A549 (cell line): Measurements from ENCODE around the gene FAN1. TPM values are rescaled to one million over a fixed set of nuclear protein-coding genes. Genes with fewer than 3 reads are reported as not detected.

Experiments used
- ATAC-seq, 2 experiments: fragments of 200-7000 bp in 1 of 2; fragments of >200 bp in 1 of 2; cut with Nextera tagmentation in 1 of 2; cut with Tn5 transposase in 1 of 2; 3 replicates each; pipeline versions ENCODE4 v1.8.0 to v1.9.1; 2018 to 2020; ENCODE audit warnings: mild to moderate bottlenecking in 1 of 2, moderate library complexity in 1 of 2
- CTCF ChIA-PET: fragments of 300-600 bp; sonication (Branson Sonifier 250); formaldehyde crosslinking; extraction: SDS; loops from one replicate; lab custom pipeline; 2021; ENCODE audit warnings: antibody characterized with exemption, inconsistent platforms; lab: Yijun Ruan, JAX
- POLR2A ChIA-PET: fragments of 350-600 bp; formaldehyde crosslinking; extraction: SDS; loops from one replicate; lab custom pipeline; 2021; ENCODE audit warnings: antibody characterized with exemption, inconsistent platforms; lab: Yijun Ruan, JAX
- DNase-seq, 2 experiments: peaks; one replicate each; pipeline versions ENCODE4 v3.0.0 to v3.0.0-alpha.2; 2011 to 2016; ENCODE audit warnings: low read depth in 1 of 2, low spot score in 1 of 2
- FAIRE-seq: peaks from 2 replicates; lab custom pipeline; 2011; peaks lifted over from hg19 to GRCh38; lab: Jason Lieb, UNC
- H3K27ac ChIP-seq, 2 experiments: fragments of >200 bp; sonication (Bioruptor Twin); formaldehyde crosslinking; 3 replicates each; pipeline ENCODE4 v1.5.1; 2016 to 2017
- H3K4me1 ChIP-seq: fragments of >200 bp; sonication (Bioruptor Twin); formaldehyde crosslinking; 3 replicates; pipeline ENCODE4 v1.6.1; 2016
- H3K4me2 ChIP-seq: fragments of >200 bp; sonication (Bioruptor Twin); formaldehyde crosslinking; 3 replicates; pipeline ENCODE4 v1.6.1; 2016
- H3K4me3 ChIP-seq: fragments of >200 bp; sonication (Bioruptor Twin); formaldehyde crosslinking; 3 replicates; pipeline ENCODE4 v1.5.1; 2016
- H3K9me3 ChIP-seq: fragments of >200 bp; sonication (Bioruptor Twin); formaldehyde crosslinking; 3 replicates; pipeline ENCODE4 v1.6.1; 2016
- CBX8 ChIP-seq: fragments of 200-600 bp; sonication (generic); IDR thresholded peaks from 2 replicates; pipeline ENCODE4 v1.6.1; 2016
- CEBPB ChIP-seq, 2 experiments: fragments of >200 bp in 1 of 2; sonication (Bioruptor Twin) in 1 of 2; formaldehyde crosslinking in 1 of 2; IDR thresholded peaks; 2 replicates each; pipeline ENCODE4 v1.6.1; 2012 to 2016
- CHD4 ChIP-seq: fragments of 200-600 bp; sonication (generic); IDR thresholded peaks from 2 replicates; pipeline ENCODE4 v1.6.1; 2016; ENCODE audit warnings: antibody characterized with exemption, mild to moderate bottlenecking, borderline replicate concordance
- ESRRA ChIP-seq: fragments of 150-350 bp; IDR thresholded peaks from 2 replicates; pipeline ENCODE4 v1.6.1; 2014; ENCODE audit warnings: mild to moderate bottlenecking, low read length, borderline replicate concordance
- HDAC2 ChIP-seq: fragments of 200-600 bp; sonication (generic); IDR thresholded peaks from 2 replicates; pipeline ENCODE4 v1.6.1; 2016
- HOXA7 ChIP-seq: fragments of 250-450 bp; sonication (Bioruptor Pico); IDR thresholded peaks from 2 replicates; pipeline ENCODE4 v1.5.0; 2020; ENCODE audit warnings: mild to moderate bottlenecking, moderate library complexity
- HOXB13 ChIP-seq: fragments of 250-450 bp; sonication (Bioruptor Pico); IDR thresholded peaks from 2 replicates; pipeline ENCODE4 v1.5.0; 2020; ENCODE audit warnings: low read depth, mild to moderate bottlenecking, moderate library complexity
- HOXB5 ChIP-seq: fragments of 250-450 bp; sonication (Bioruptor Pico); IDR thresholded peaks from 2 replicates; pipeline ENCODE4 v1.5.0; 2020; ENCODE audit warnings: mild to moderate bottlenecking, moderate library complexity
- JUNB ChIP-seq: fragments of >200 bp; sonication (Bioruptor Twin); formaldehyde crosslinking; IDR thresholded peaks from 2 replicates; pipeline ENCODE4 v1.6.1; 2016
- KDM1A ChIP-seq: fragments of 200-600 bp; sonication (generic); IDR thresholded peaks from 2 replicates; pipeline ENCODE4 v1.6.1; 2016; ENCODE audit warnings: low read depth, mild to moderate bottlenecking
- NPAS2 ChIP-seq: fragments of 250-450 bp; sonication (Bioruptor Pico); IDR thresholded peaks from 2 replicates; pipeline ENCODE4 v1.8.0; 2022; ENCODE audit warnings: mild to moderate bottlenecking, moderate library complexity, borderline replicate concordance
- PHF8 ChIP-seq: fragments of 200-600 bp; sonication (generic); IDR thresholded peaks from 2 replicates; pipeline ENCODE4 v1.6.1; 2016; ENCODE audit warnings: low read depth, mild to moderate bottlenecking, antibody characterized with exemption, moderate library complexity, borderline replicate concordance
- POLR2AphosphoS2 ChIP-seq: conservative IDR thresholded peaks from 2 replicates; pipeline ENCODE4 v1.6.1; 2012; ENCODE audit warnings: low read length, improper control_type of control experiment, inconsistent platforms
- RAD21 ChIP-seq, 2 experiments: fragments of >200 bp in 1 of 2; sonication (Bioruptor Twin) in 1 of 2; formaldehyde crosslinking in 1 of 2; IDR thresholded peaks in 1 of 2; conservative IDR thresholded peaks in 1 of 2; 2 replicates in 1 of 2; 3 replicates in 1 of 2; pipeline ENCODE4 v1.6.1; 2012 to 2018; ENCODE audit warnings: inconsistent platforms in 1 of 2
- RARB ChIP-seq: fragments of 250-450 bp; sonication (Bioruptor Pico); IDR thresholded peaks from 2 replicates; pipeline ENCODE4 v1.8.0; 2021; ENCODE audit warnings: mild to moderate bottlenecking, moderate library complexity
- RCOR1 ChIP-seq: fragments of 150-350 bp; IDR thresholded peaks from 2 replicates; pipeline ENCODE4 v1.6.1; 2014; ENCODE audit warnings: antibody characterized with exemption, low read length, low read depth
- RNF2 ChIP-seq: fragments of 200-600 bp; sonication (generic); IDR thresholded peaks from 2 replicates; pipeline ENCODE4 v1.6.1; 2016; ENCODE audit warnings: low read depth, mild to moderate bottlenecking, antibody characterized with exemption, moderate library complexity, borderline replicate concordance
- ZC3H11A ChIP-seq: fragments of 450-650 bp; IDR thresholded peaks from 2 replicates; pipeline ENCODE4 v1.6.1; 2014; ENCODE audit warnings: antibody characterized with exemption, mild to moderate bottlenecking
- ZFP36 ChIP-seq: fragments of 450-650 bp; IDR thresholded peaks from 2 replicates; pipeline ENCODE4 v1.6.1; 2014; ENCODE audit warnings: borderline replicate concordance; ENCODE audit not compliant: partially characterized antibody
- WGBS: methylation state at CpG from one replicate; pipeline ENCODE4 v1.1.6; 2017; ENCODE audit errors: missing lambda C conversion rate; 5-methylcytosine and 5-hydroxymethylcytosine counted together
- polyA plus RNA-seq, 4 experiments: library from polyadenylated mRNA; depleted of rRNA in 3 of 4; stranded (reverse); fragments of >200 nt; fragmentation: RNase III in 1 of 4; extraction: RNeasy Plus Mini Kit Qiagen cat#74134 plus additional on column Dnase treatment in 1 of 4; gene quantifications; 2 replicates in 3 of 4; 3 replicates in 1 of 4; pipeline ENCODE4 v1.2.3, GENCODE V29; 2011 to 2017
- TF ChIP-seq, protein P1 (sequence below): fragments of 250-450 bp; sonication (Bioruptor Pico); IDR thresholded peaks from 2 replicates; pipeline ENCODE4 v1.5.0; 2020; ENCODE audit warnings: low read depth, mild to moderate bottlenecking, moderate library complexity
- TF ChIP-seq, protein P2 (sequence below): fragments of 450-650 bp; IDR thresholded peaks from 2 replicates; pipeline ENCODE4 v1.6.1; 2014; ENCODE audit warnings: antibody characterized with exemption
- TF ChIP-seq, protein P3 (sequence below): fragments of 250-450 bp; sonication (Bioruptor Pico); IDR thresholded peaks from 2 replicates; pipeline ENCODE4 v1.5.0; 2021; ENCODE audit warnings: mild to moderate bottlenecking, moderate library complexity, borderline replicate concordance
- TF ChIP-seq, protein P4 (sequence below): IDR thresholded peaks from 2 replicates; pipeline ENCODE4 v1.6.1; 2012
- TF ChIP-seq, protein P5 (sequence below): fragments of >200 bp; sonication (Bioruptor Twin); formaldehyde crosslinking; IDR thresholded peaks from 2 replicates; pipeline ENCODE4 v1.6.1; 2016

The FAN1 gene
- polyA plus RNA-seq, 2 of the 4 experiments (the other 2 are of a cell fraction) = 17.4 to 22.1 TPM

DNA sequence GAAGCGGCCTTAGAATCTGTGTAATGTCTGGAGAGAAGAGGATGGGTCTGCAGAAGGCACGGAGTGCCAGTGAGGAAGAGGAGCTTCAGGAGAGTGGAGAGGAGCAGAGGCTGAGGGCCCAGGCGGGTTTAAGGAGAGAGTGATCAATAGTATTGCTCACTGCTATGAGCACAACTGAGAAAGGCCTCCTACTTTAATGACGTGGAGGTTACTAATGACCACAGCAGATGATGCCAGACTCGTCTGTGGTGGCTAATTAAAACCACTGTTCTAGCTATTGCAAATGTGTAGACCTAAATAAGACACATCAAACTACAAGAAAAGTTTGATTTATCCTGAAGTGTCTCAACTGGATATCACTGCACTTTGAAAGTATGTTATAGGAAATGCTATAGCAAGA, 54.5 kb downstream of the FAN1 start:
- WGBS = 91% methylated on average over 5 of the region's 5 CpGs
- FAIRE-seq (no peak), DNase-seq (no peak), ATAC-seq (no peak)
- POLR2A ChIA-PET = no interaction called here
- H3K4me1 ChIP-seq = peaks cover 35% of the 10 kb centered on the region
- H3K4me2 ChIP-seq = no peak overlapping the region
- no peak for TF ChIP-seq RARB (CRISPR knock-in tag)
- no peak overlapping the region for H3K27ac ChIP-seq
- no peak overlapping the region for H3K4me3 ChIP-seq
- no peaks in the 10 kb centered on the region for H3K9me3 ChIP-seq
- CTCF ChIA-PET = no interaction called here

DNA sequence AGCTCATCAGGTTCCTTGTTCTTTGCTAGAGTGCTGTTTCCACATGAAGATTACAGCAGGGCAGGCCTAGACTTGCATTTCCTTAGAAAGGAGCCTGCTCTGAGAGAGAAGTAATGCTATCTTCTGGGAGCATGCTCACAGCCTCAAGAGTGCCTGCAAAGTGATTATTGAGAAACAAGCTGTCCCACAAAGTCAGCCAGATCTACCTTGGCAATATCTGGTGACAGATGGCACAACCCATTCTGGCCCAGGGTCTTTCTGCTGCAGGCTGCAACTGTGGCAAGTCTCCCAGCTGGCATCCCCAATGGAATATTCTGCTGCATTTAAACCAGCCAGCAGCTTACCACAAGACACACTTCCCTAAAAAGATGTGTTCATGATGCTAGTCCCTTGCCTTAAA, 58.4 kb downstream of the FAN1 start:
- Histone ChIP-seq H3K4me1 (no peaks in the 10 kb centered on the region), H3K4me2 (no peak overlapping the region), H3K9me3 (no peaks in the 10 kb centered on the region), H3K4me3 (no peak overlapping the region)
- DNase-seq = no peak
- ATAC-seq = no peak
- POLR2A ChIA-PET = no interaction called here
- TF ChIP-seq ZFP36 (no peak), HOXB13 (CRISPR knock-in tag) (no peak), NPAS2 (CRISPR knock-in tag) (no peak)
- TF ChIP-seq, all 56 proteins: peak for 0
- CTCF ChIA-PET = interaction anchor here (0.9 to 2.8 kb wide), 4 partner anchors 9 to 167 kb away, joined by 3 to 9 read pairs (median 6); no protein-coding TSS in a partner anchor
- H3K27ac ChIP-seq = no peak overlapping the region
- FAIRE-seq = no peak

DNA sequence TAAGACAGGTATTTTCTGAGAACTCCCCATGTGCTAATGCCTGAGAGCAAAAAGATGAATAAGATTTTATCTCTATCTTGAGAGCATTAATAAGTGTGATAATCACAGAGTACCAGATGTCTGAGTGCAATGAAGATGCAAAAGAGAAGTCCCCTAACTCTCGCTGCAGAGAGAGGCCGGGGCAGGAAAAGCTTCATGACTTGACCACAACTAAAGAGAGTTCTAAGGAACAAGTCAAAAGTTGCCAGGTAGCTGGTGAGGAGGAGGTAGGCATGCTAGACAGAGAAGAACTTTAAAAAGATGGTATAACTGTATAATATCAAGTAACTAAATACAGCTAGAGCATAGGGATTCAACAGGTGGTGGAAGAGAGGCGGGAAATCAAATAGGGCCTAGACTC, 58.9 kb downstream of the FAN1 start:
- CTCF ChIA-PET = interaction anchor here (0.9 to 2.8 kb wide), 4 partner anchors 10 to 166 kb away, joined by 3 to 9 read pairs (median 6); no protein-coding TSS in a partner anchor
- Histone ChIP-seq H3K9me3 (no peaks in the 10 kb centered on the region), H3K27ac (no peak overlapping the region), H3K4me1 (no peaks in the 10 kb centered on the region), H3K4me3 (no peak overlapping the region), H3K4me2 (no peak overlapping the region)
- no peak for DNase-seq
- TF ChIP-seq, protein P1, sequence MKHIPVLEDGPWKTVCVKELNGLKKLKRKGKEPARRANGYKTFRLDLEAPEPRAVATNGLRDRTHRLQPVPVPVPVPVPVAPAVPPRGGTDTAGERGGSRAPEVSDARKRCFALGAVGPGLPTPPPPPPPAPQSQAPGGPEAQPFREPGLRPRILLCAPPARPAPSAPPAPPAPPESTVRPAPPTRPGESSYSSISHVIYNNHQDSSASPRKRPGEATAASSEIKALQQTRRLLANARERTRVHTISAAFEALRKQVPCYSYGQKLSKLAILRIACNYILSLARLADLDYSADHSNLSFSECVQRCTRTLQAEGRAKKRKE (CRISPR knock-in tag) = no peak
- no peak for TF ChIP-seq CHD4
- TF ChIP-seq RCOR1 = no peak
- TF ChIP-seq, protein P2, sequence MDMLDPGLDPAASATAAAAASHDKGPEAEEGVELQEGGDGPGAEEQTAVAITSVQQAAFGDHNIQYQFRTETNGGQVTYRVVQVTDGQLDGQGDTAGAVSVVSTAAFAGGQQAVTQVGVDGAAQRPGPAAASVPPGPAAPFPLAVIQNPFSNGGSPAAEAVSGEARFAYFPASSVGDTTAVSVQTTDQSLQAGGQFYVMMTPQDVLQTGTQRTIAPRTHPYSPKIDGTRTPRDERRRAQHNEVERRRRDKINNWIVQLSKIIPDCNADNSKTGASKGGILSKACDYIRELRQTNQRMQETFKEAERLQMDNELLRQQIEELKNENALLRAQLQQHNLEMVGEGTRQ = no peak
- no peak for TF ChIP-seq ESRRA
- no peak for TF ChIP-seq CBX8
- TF ChIP-seq HOXA7 (CRISPR knock-in tag) = no peak
- TF ChIP-seq POLR2AphosphoS2 = no peak
- TF ChIP-seq HOXB5 (CRISPR knock-in tag) = no peak
- TF ChIP-seq ZC3H11A = no peak
- TF ChIP-seq HDAC2 = no peak
- TF ChIP-seq, protein P3, sequence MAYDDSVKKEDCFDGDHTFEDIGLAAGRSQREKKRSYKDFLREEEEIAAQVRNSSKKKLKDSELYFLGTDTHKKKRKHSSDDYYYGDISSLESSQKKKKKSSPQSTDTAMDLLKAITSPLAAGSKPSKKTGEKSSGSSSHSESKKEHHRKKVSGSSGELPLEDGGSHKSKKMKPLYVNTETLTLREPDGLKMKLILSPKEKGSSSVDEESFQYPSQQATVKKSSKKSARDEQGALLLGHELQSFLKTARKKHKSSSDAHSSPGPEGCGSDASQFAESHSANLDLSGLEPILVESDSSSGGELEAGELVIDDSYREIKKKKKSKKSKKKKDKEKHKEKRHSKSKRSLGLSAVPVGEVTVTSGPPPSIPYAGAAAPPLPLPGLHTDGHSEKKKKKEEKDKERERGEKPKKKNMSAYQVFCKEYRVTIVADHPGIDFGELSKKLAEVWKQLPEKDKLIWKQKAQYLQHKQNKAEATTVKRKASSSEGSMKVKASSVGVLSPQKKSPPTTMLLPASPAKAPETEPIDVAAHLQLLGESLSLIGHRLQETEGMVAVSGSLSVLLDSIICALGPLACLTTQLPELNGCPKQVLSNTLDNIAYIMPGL (CRISPR knock-in tag) = no peak
- no peak for TF ChIP-seq RAD21 (conservative IDR thresholded peaks at IDR 0.05 in 1 of 2, IDR thresholded peaks at IDR 0.05 in 1 of 2)
- TF ChIP-seq, protein P4, sequence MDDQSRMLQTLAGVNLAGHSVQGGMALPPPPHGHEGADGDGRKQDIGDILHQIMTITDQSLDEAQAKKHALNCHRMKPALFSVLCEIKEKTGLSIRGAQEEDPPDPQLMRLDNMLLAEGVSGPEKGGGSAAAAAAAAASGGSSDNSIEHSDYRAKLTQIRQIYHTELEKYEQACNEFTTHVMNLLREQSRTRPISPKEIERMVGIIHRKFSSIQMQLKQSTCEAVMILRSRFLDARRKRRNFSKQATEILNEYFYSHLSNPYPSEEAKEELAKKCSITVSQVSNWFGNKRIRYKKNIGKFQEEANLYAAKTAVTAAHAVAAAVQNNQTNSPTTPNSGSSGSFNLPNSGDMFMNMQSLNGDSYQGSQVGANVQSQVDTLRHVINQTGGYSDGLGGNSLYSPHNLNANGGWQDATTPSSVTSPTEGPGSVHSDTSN = no peak
- no peak for TF ChIP-seq CEBPB (IDR thresholded peaks at IDR 0.05)
- no peak for TF ChIP-seq JUNB
- TF ChIP-seq PHF8 = no peak
- no peak for TF ChIP-seq KDM1A
- TF ChIP-seq, protein P5, sequence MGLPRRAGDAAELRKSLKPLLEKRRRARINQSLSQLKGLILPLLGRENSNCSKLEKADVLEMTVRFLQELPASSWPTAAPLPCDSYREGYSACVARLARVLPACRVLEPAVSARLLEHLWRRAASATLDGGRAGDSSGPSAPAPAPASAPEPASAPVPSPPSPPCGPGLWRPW = no peak
- TF ChIP-seq RNF2 = no peak
- WGBS = 97% methylated on average over 3 of the region's 3 CpGs
- POLR2A ChIA-PET = no interaction called here
- no peak for ATAC-seq
- no peak for FAIRE-seq
